Stimulated activated CD4-positive, alpha-beta T cell treated with anti-CD3 and anti-CD28 coated beads, Interleukin-4, amount 100 ng/mL, for 48 hours (primary cell): ENCODE results near the gene FBXW9.
"Not testable (repeated sequence)": the region's sequence is repeated elsewhere in the genome, so short reads cannot be mapped to it uniquely, and the experiment has no call there.

Experiments
- DNase-seq, 2 donors: peaks; one replicate each; pipeline ENCODE4 v3.0.0-alpha.2; 2020; ENCODE audit warnings: low read depth in 2 of 2

Gene FBXW9

DNA sequence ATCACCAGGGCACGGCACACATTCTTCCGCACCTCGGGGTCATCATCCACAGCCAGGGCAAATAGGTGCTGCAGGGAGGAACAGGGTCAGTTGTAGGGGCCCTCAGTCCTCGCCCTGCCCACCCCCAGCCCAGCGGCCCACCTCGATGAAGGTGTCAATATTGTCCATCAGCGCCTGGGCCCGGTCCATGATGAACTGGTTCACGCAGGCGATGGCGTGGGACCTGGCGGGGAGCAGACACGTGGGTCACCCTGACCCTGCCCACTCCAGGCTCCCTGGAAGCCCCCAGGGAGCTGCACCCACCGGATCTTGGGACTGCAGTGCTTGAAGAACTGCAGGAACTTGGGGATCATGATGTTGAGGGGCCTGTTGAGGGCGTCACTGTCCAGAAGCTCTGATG lies 18.7 kb upstream of the FBXW9 start:
- no peak for DNase-seq

DNA sequence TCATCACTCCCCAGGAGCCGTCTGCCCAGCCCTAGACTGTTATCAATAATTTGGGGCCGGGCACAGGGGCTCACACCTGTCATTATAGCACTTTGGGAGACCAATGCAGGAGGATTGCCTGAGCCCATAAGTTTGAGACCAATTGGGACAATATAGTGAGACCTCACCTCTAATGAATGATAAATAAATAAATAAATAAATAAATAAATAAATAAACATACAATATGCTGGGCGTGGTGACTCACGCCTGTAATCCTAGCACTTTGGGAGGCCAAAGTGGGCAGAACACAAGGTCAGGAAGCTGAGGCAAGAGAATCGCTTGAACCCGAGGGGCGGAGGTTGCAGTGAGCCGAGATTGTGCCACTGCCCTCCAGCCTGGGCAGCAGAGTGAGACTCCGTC lies 16.9 kb upstream of the FBXW9 start:
- not testable (repeated sequence) for DNase-seq

- not testable (repeated sequence) for DNase-seq
Observed at GRCh38 chr19:12712077-12712476, 15.6 kb upstream of the FBXW9 start.

DNA sequence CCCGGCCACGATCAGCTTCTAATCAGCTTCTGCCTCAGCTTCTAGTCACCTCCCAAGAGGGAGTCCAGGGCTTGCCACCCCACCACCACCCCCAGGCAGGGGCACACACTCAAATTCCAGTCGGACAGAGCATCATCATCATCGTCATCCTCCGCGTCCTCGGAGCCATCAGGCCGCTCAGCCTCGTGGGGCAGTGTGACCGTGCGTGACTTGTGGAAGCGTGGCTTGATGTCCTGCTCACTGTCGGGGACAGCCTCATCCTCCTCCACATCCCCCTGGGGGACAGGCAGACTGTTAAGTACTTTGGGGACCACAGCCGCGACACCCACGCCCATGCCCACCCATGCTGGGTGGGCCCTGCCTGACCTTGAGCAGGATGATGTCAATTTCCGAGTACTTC lies 14.8 kb upstream of the FBXW9 start:
- no peak for DNase-seq

- DNase-seq, result no peak
Observed at GRCh38 chr19:12708641-12709040, 12.2 kb upstream of the FBXW9 start.

DNA sequence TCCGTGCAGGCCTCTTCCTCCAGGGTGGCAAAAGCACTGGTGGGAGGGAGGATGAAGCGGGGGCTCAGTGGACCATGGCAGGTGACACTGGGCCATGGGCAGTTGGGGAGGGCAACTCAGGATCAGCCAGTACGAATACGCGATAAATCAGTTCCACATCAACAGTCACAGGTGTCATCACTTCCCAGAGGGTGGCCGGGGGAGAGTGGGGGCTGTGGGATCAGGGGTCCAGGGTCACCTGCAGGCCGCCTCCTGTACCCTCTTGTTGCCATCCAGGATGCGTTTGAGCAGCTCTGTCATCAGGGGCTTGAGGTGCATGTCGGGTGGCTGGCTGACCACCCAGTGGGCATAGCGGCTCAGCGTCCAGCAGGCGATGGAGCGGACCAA lies 9.9 kb upstream of the FBXW9 start:
- no peak for DNase-seq

DNA sequence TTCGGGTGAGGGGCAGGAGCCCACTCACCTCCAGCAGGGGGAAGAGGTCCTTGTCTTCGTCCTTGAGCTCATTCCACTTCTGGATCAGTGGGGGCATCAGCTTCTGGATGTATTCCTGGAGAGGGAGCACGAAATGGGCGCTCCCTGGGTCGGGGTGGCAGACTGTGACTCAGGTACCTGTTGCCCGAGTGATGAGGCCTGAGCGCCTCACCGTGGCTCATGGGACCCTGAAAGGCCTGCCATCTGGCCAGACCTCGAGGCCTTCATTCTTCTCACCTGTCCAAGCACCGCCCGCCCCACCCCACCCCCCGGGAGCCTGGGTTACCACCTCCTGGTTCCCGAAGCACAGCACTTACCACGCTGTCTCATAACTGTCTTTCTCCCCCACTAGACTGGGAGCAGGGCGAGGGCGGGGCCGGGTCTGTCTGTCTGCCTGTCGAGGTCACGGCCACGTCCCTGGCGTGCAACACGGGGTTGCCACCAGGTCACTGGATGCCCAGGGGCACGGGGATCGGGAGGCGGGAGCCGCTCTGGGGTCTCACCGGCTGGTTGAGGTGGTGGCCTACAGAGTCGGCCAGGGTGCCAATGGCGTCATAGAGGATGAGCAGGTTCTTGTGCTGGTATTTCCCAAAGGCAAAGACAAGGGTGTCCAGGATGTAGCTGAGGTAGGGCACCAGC lies 9.4 kb upstream of the FBXW9 start:
- no peak for DNase-seq

DNA sequence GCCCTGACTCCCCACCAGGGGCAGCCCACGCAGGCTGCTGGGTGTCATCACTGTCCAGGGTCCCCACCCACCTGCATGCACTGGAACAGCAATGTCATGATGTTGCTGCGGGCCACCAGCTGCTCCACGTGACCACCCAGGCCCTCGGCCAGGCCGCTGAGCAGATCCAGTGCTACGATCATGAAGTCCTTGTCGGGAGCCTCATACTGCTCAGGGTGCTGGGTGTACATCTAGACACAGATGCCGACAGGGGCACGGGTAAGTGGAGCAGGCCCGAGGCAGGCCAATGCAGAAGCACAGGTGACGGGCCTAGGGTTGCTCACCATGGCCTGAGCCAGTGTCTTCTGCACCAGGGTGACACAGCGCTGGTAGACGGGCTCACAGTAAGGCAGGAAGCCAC lies 8.7 kb upstream of the FBXW9 start:
- DNase-seq, result no peak

GRCh38 chr19:12703046-12703445 lies 6.6 kb upstream of the FBXW9 start:
- DNase-seq, result no peak

DNA sequence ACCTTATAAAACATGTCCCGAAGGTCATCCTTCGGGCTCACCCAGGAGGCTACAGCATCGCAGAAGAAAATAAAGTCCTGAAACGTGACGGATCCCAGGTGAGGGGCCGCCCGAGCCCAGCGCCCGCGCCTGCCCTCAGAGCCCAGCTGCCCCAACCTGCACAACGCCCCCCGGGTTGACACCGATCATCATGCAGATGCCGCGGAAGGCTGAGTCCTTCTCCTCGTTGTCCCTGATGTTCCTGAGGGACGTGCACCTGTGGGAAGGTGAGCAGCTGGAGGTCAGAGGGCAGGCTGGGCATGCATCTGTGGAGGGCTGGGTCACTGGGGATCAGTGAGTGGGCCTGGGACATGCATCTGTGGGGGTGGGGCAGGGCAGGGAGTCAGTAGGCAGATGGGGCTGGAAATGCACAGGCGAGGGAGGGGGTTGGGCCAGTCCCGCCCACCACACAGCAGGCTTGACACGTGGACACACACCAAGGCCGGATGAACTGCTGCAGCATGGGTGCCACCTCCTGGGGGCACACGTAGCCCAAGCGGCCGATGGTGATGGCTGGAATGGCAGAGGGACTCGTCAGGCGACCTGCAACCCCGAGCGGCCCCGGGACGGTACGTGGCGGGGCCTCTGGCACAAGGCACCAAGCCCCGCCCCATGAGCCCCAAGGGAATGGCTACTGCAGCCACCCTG lies 5.3 kb upstream of the FBXW9 start:
- no peak for DNase-seq

DNA sequence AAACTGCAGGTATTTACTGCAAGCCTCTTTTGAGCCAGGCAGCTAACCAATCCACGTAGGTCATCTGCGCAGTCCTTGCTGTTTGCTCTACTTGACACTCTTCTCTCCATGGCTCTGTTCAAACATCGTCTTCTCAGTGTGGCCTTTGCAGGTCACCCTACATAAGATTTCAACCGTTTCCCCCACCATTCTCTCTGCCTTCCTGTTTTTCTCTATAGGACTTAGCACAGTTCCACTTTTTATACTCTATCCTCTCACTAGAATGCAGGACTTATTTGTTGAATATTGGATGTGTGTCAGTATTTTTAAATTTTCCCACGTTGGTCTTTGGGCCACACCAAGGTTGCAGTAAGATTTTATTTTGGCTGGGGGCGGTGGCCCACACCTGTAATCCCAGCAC lies 1.7 kb upstream of the FBXW9 start:
- DNase-seq, result no peak

DNA sequence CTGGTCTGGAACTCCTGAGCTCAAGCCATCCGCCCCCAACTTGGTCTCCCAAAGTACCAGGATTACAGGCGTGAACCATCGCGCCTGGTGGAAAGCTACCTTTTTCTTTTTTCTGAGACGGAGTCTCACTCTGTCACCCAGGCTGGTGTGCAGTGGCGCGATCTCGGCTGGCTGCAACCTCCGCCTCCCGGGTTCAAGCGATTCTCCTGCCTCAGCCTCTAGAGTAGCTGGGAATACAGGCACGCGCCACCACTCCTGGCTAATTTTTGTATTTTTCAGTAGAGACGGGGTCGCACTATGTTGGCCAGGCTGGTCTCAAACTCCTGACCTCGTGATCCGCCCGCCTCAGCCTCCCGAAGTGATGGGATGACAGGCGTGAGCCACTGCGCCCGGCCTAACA lies 994 bp upstream of the FBXW9 start:
- DNase-seq, result not testable (repeated sequence)

DNA sequence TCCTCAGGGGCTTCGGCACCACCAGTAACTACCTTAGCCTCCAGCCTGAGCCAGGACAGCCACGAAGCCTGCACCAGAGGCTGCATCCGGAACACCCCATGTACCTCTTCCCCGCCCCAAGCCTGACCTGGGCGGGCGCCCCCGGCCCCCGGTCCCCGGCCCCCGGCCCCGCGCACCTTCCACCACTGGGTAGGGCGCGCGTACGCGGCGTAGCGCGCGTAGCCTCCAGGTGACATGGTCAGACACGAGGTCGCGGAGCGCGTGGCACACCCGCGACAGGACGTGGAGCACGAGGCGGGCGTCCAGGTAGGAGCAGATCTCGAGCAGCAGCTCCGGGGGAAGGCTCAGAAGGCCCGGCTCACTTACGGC lies 450 bp downstream of the FBXW9 start:
- DNase-seq, result no peak

DNA sequence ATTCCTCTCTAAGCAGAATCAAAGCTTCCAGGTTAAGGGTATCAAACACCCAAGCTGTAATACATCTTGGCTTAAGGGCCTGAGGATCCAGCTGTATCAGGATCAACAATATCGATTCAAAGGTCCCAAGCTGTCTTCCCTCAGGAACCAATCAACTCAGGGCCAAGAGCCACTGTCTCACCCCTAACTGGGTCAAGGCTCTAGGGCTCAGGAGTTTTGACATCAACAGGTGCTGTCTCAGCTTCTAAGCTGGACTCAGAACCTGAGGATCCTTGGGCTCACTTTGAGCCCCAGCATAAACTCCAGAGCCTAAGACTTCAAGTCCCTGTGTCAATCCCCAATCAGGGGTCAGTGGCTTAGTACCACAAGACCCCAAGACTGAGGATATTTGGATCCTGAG lies 917 bp downstream of the FBXW9 start:
- DNase-seq, result no peak

- no peak for DNase-seq
Observed at GRCh38 chr19:12695096-12695495, 1.3 kb downstream of the FBXW9 start.

DNA sequence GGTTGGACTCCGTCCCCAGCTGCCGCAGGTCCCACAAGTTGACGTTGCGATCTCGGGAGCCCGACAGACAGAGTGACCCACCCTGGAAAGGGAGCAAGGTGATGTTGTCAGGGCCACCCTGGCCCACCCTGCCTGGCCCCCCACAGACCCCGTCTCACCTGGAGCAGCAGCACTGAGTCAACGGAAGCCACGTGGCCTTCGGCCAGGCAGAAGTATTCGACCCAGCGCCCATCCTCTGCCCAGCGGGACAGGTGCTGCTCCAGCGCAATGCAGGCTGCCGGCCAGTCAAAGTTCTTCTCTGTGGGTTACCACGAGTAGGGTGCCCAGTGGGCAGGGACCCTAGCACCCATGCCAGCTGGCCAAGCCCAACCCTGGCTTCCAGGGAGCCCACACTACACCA lies 1.8 kb downstream of the FBXW9 start:
- DNase-seq, result no peak

DNA sequence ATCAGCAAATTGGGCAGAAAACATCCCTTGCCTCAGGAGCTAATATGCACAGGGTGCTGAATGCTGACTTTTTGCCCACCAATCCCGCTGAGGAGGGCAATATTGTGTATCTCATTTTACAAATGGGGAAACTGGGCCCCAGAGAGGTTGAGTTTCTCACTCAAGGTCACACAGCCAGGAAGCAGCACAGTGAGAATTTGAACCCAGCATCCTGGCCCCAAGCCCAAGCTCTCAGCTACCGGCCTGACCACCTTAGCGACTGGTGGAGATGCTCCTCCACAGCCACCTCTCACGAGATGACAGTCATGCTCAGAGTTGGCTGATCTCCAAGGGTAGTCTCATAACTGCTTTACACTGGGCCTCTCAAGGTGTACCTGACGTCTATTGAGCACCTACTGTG lies 3.5 kb downstream of the FBXW9 start:
- no peak for DNase-seq

DNA sequence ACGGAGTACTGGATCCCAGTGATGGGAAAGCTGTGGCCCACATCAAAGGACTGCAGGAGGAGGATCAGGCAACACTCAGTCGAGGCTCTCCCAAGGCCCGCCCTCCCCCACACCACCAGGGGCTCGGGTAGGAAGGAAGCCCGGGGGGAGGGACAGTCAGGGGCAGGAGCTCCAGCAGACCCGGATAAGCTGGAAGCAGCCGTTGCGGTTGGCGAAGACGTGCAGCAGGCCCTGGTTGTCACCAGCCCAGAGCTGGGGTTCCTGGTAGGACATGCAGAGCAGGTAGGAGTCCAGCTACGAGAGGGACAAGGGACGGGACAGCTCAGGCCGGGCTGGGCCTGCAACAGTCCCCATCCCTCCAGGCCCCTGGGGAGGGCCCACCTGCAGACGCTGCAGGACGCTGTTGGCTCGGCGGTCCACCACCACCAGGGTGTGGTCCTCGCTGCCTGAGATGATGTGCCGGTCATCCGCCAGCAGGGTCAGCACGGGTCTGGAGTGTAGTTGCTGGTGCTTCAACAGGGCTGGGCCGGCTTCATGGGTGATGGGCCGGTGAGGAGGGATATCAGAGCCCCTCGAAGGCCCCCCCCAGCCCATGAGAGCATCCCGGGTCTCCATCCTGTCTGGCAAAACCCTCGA lies 6.7 kb downstream of the FBXW9 start:
- DNase-seq, result no peak

DNA sequence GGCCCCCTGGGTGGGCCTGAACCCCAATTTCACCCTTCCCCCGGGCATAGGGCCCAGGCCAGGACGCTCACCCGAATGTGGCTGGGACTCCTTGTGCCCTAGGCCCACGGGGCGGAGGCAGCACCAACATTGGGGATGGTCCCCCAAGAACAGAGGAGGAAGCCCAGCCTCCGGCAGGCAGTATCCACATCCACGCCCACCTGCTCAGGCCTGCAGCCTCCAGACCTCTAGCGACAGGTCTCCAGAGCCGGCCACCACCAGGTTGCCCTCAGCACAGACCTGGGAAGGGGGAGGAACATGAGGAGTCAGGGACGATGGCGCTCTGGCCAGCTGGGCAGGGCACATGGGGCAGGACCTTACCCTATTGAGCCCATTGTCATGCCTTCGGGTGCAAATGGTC lies 7.4 kb downstream of the FBXW9 start:
- DNase-seq, result no peak

DNA sequence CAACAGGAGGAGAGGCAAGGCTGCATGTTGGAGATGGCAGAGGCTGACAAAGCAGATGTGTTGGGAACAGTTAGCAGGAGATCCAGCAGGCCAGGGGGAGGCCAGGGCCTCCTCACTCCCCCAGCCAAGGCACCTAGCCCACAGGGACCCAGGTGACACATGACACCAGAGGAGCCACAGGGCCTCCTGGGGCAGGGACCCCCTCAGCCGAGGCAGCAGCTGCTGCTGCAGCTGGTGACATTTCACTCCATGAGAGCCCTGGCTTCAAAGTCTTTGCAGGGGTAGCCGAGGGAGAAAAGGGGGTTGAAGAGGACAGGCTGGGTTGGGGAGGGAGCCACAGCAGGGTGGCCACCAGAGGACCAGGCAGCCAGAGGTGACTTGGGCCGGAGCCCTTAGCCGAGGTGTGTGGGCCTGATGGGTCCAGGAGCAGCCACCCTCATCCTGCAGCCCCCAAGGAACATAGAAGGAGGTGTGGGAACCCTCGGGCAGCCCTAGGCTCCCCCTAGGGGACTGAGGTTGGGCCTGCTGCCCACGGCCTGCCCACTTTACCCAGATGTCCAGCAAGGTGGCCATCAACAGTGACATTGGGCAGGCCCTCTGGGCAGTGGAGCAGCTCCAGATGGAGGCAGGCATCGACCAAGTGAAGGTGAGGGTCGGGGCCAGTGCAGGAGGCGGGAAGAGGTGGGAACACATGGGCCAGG lies 8.8 kb downstream of the FBXW9 start, which contains the start of gene GNG14:
Gene GNG14, plus strand, starts transcription at position 503 of the 701 bp plus-strand sequence. Its CDS starts 51 bp downstream, at position 554.
- DNase-seq, result no peak

GRCh38 chr19:12685831-12686230 lies 10.6 kb downstream of the FBXW9 start:
- no peak for DNase-seq
